ENCODE measurements around the gene AK8. TPM values are rescaled to one million over a fixed set of nuclear protein-coding genes. Genes with fewer than 3 reads are reported as not detected.
A peak's percentile ranks its signal among the peaks of the same experiment; 100 is the strongest.

AK8 gene
- total RNA-seq, 1 donor from 2014 or later, result 0.93 TPM

DNA sequence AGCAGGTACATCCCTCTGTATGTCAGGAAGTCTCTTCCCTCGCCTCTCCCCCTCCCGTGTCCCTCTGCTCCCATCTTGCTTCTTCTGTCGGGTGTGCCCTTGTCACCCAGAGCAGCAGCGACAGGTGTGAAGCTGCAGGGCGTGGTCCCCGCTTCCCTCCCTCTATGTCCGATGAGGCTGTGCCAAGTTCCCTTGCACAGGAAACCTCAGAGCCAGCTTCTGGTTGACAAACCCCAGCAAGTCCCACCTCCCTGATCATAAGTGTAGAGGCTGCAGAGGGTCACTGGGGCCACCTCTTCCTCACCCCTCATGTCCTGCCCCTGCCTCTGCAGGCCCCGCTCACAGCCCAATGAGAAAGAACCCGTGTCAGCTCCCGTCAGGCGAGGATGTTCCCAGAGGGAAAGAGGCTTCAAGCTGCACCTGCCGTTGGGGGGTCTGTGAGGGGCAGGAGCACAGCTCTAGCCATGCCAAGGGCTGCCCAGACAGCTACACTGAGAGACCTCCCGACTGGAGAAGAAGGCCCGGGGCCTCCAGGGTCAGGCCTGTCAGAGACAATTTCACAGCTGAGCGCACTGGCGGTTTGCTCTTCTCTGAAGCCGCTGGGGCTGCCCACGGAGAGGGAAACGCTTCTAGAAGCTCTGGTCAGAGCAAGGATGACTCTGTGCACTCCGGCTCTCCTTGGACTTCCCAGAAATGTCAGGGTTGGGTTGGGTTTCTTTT is 73.3 kb downstream of the AK8 start:
- H3K36me3 Mint-ChIP-seq (ENCODE audit: low read depth), result no peaks in the 10 kb centered on the region
- no peak overlapping the region for H3K4me3 Mint-ChIP-seq
- ChIA-PET CTCF (interaction anchor here (0.8 kb wide), 1 partner anchor 98 kb away, joined by 3 read pairs; no protein-coding TSS in a partner anchor), POLR2A (interaction anchor here (0.6 kb wide), 1 partner anchor 44 kb away, joined by 6 read pairs; no protein-coding TSS in a partner anchor)
- no peak for DNase-seq
- peaks cover 13% of the 10 kb centered on the region for H3K27me3 Mint-ChIP-seq
- intact Hi-C loops (cut with micrococcal nuclease), result loop anchor here (5.0 kb wide), 2 partner anchors 98 to 168 kb away; no protein-coding TSS in a partner anchor
- no peak for TF ChIP-seq CTCF (IDR thresholded peaks at IDR 0.05)
- H3K27ac Mint-ChIP-seq, result no peak overlapping the region
- ATAC-seq (ENCODE audit: low read depth), result peak; percentile 44
- no peaks in the 10 kb centered on the region for H3K9me3 Mint-ChIP-seq
- peaks cover 23% of the 10 kb centered on the region for H3K4me1 Mint-ChIP-seq

- no peak for ATAC-seq (ENCODE audit: low read depth)
- ChIA-PET POLR2A (no interaction called here), CTCF (interaction anchor here (0.6 to 2.3 kb wide), 2 partner anchors 60 to 295 kb away, joined by 3 to 10 read pairs; no protein-coding TSS in a partner anchor)
- Mint-ChIP-seq H3K4me1 (peaks cover 18% of the 10 kb centered on the region), H3K27me3 (peaks cover 26% of the 10 kb centered on the region), H3K4me3 (no peak overlapping the region), H3K9me3 (no peaks in the 10 kb centered on the region), H3K36me3 (ENCODE audit: low read depth) (no peaks in the 10 kb centered on the region), H3K27ac (no peak overlapping the region)
- no peak for TF ChIP-seq CTCF (IDR thresholded peaks at IDR 0.05)
- DNase-seq, result no peak
- intact Hi-C loops (cut with micrococcal nuclease), result loop anchor here (5.0 kb wide), 2 partner anchors 100 to 170 kb away; no protein-coding TSS in a partner anchor
Observed at GRCh38 chr9:132802121-132802795, 75.8 kb downstream of the AK8 start.

- TF ChIP-seq CTCF (IDR thresholded peaks at IDR 0.05), result no peak
- intact Hi-C loops (cut with micrococcal nuclease), result loop anchor here (2.0 to 5.0 kb wide), 3 partner anchors 101 to 1039 kb away; no protein-coding TSS in a partner anchor
- Mint-ChIP-seq H3K4me1 (peaks cover 18% of the 10 kb centered on the region), H3K36me3 (ENCODE audit: low read depth) (no peaks in the 10 kb centered on the region), H3K9me3 (no peaks in the 10 kb centered on the region), H3K27ac (no peak overlapping the region), H3K4me3 (no peak overlapping the region), H3K27me3 (peaks cover 29% of the 10 kb centered on the region)
- ATAC-seq (ENCODE audit: low read depth) (no peak), DNase-seq (no peak)
- CTCF ChIA-PET, result interaction anchor here (2.3 kb wide), 1 partner anchor 294 kb away, joined by 10 read pairs; no protein-coding TSS in a partner anchor
- POLR2A ChIA-PET, result no interaction called here
Observed at GRCh38 chr9:132801659-132802058, 76.4 kb downstream of the AK8 start.

GRCh38 chr9:132800038-132800648 is 77.9 kb downstream of the AK8 start:
- ChIA-PET POLR2A (no interaction called here), CTCF (interaction anchor here (2.3 kb wide), 1 partner anchor 102 kb away, joined by 7 read pairs; no protein-coding TSS in a partner anchor)
- Mint-ChIP-seq H3K36me3 (ENCODE audit: low read depth) (no peaks in the 10 kb centered on the region), H3K4me3 (no peak overlapping the region), H3K9me3 (no peaks in the 10 kb centered on the region), H3K27me3 (peaks cover 26% of the 10 kb centered on the region), H3K27ac (no peak overlapping the region), H3K4me1 (peaks cover 13% of the 10 kb centered on the region)
- intact Hi-C loops (cut with micrococcal nuclease), result loop anchor here (1.0 to 5.0 kb wide), 8 partner anchors 31 to 1037 kb away; no protein-coding TSS in a partner anchor
- DNase-seq, result peak; percentile 40
- no peak for TF ChIP-seq CTCF (IDR thresholded peaks at IDR 0.05)
- peak; percentile 91 for ATAC-seq (ENCODE audit: low read depth)

All from activated B cell treated with CpG ODN at 0.5 μM for 24 hours (primary cell).